Measurements from ENCODE around the gene SVOPL.

DNA sequence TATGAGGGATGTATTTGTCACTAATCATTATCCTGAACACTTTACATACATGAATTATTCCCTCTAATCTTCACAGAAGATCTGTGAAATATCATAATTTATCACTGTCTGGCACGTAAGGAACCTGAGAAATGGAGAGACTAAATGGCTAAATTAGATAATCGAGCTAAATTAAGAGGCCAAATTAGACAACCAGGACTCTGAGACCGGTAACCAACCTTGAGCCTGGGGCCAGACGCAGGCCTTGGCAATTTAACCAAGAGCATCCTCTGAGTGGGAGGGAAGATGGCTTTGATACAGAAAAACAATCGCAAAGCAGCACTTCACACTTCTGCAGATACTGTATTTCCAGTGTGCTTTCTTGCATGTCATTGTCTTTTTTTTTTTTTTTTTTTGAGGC is 21.4 kb downstream of the SVOPL start:
- TF ChIP-seq, protein P1, sequence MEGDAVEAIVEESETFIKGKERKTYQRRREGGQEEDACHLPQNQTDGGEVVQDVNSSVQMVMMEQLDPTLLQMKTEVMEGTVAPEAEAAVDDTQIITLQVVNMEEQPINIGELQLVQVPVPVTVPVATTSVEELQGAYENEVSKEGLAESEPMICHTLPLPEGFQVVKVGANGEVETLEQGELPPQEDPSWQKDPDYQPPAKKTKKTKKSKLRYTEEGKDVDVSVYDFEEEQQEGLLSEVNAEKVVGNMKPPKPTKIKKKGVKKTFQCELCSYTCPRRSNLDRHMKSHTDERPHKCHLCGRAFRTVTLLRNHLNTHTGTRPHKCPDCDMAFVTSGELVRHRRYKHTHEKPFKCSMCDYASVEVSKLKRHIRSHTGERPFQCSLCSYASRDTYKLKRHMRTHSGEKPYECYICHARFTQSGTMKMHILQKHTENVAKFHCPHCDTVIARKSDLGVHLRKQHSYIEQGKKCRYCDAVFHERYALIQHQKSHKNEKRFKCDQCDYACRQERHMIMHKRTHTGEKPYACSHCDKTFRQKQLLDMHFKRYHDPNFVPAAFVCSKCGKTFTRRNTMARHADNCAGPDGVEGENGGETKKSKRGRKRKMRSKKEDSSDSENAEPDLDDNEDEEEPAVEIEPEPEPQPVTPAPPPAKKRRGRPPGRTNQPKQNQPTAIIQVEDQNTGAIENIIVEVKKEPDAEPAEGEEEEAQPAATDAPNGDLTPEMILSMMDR (IDR thresholded peaks at IDR 0.05) = no peak
- TF ChIP-seq POLR2A (IDR thresholded peaks at IDR 0.05) = no peak
